T-helper 1 cell (primary cell): ENCODE data around the gene LMF2.
A peak's percentile ranks its signal among the peaks of the same experiment; 100 is the strongest.

Source experiments
- DNase-seq, 5 donors: peaks; one replicate each; pipeline ENCODE4 v3.0.0-alpha.2; 2012 to 2020

Gene LMF2

DNA sequence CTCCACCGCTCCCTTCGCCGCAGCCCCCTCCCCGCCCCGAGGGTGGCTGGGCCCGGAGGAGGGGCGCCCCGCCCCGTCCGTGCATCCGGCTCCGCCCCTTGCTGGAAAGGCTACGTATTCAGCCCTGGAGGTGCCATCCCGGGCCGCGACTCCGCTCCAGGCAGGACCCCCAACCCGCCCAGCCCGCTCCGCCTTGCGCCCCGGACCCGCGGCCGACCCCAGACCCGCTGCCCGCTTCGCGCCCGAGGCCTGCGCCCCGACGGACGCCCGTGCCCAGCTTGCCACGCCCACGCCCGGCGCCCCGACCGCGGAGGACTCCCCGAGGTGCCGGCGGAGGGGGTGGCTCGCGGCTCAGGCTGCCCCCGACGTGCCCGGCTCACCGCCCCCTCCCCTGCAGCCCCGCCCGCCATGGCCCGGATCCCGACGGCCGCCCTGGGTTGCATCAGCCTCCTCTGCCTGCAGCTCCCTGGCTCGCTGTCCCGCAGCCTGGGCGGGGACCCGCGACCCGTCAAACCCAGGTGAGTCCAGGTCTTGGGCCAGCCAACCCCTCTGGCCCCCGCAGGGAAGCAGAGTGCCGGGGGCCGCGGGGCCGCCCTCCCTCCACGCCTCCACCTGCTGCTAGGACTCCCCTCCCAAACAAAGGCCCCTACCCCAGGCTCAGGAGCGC lies 25.9 kb downstream of the LMF2 start, which contains the start of gene ADM2:
Gene ADM2, plus strand, starts transcription at position 104 of the 667 bp plus-strand sequence. Its CDS starts 305 bp downstream, at position 409.
- peak; percentile 47 to 68 (median 60) for DNase-seq

DNA sequence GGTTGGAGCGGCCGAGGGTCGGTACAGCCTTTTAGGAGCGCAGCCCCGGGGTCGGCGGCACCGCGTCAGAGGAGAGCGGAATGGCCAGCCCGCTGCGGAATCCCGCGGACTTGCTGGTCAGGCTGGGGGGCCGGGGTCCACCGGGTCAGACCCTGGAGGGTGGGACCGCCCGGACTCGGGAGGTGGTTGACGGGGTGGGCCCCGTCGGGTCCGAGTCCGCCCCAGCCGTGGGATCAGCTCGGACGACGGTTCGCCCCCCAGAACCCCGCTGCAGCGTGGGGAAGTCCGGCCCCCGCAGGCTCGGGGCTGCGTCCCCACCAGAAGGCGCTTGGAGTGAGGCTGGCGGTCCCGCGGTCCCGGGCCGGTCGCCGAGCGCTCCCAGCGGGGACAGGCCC lies 26.5 kb downstream of the LMF2 start:
- no peak for DNase-seq

DNA sequence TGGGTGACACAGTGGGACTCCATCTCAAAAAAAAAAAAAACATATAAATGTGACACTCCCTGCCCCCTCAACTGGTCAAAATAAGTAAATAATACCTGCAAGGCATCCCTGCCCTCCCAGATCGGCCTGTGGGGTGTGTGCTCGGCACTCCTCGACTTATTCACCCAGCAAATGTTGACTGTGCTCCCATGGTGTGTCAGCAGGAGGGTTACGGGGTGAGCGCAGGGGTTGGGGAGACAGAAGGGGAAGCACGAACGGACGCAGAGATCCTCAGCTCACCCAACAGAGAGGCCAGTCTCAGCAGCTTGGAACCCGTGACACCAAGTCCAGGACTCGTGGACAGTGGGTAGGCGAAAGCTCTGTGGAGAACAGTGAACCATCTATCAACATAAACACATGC lies 27.8 kb downstream of the LMF2 start:
- no peak for DNase-seq

DNA sequence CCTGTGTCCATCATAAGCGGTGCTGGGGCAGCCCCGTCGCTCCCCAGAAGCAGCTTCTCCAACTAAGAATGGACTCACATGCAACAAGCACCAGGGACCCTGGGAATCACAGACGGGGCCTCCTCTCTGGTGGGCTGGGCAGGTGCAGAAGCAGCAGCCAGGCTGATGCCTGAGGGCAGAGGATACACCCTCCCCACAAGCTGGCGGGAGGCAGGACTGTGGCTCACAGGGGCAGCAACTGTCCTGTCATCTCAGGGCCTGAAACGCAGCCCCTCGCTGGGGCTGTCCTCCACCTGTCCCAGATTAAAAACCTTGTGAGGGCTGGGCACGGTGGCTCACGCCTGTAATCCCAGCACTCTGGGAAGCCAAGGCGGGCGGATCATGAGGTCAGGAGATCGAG lies 29.6 kb downstream of the LMF2 start:
- no peak for DNase-seq

DNA sequence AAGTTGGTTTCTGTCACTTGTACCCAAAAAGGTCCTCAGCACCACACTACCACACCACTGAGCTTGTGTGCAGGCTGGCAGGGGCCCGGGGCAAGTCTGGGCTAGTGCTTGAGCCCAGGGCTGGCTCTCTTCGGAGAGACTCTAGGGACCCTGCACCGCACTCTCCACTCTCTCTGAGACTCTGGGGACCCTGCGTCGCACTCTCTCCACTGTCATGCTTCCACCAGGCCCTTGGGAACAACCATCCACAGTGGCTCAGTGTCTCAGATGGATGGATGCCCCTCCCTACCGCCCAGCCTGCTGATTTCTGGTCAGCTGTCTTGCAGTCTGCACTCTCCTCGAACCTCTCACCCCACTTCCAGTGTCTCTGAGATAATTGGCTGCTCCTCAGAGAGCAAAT lies 30.6 kb downstream of the LMF2 start:
- DNase-seq: no peak

DNA sequence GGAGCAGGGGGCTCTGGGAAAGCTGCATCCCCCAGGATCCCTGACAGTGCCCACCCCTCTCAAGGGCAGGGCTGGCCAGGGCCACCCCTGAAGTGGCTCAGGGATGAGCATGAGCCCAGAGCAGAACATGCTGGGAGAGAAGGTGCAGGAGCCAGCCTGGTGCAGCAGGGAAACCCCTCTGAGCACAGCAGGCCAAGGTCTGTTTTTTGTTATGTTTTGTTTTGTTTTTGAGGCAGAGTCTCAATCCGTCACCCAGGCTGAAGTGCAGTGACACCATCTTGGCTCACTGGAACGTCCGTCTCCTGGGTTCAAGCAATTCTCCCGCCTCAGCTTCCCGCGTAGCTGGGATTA lies 31.9 kb downstream of the LMF2 start:
- DNase-seq: no peak

- DNase-seq: peak; percentile 79 to 88 (median 81)
Measured at GRCh38 chr22:50474710-50475651, 32.5 kb downstream of the LMF2 start, which contains the start of gene SBF1. TSS of gene SBF1 (minus strand) at chr22:50475035. CDS start at chr22:50474840, 195 bp downstream.

DNA sequence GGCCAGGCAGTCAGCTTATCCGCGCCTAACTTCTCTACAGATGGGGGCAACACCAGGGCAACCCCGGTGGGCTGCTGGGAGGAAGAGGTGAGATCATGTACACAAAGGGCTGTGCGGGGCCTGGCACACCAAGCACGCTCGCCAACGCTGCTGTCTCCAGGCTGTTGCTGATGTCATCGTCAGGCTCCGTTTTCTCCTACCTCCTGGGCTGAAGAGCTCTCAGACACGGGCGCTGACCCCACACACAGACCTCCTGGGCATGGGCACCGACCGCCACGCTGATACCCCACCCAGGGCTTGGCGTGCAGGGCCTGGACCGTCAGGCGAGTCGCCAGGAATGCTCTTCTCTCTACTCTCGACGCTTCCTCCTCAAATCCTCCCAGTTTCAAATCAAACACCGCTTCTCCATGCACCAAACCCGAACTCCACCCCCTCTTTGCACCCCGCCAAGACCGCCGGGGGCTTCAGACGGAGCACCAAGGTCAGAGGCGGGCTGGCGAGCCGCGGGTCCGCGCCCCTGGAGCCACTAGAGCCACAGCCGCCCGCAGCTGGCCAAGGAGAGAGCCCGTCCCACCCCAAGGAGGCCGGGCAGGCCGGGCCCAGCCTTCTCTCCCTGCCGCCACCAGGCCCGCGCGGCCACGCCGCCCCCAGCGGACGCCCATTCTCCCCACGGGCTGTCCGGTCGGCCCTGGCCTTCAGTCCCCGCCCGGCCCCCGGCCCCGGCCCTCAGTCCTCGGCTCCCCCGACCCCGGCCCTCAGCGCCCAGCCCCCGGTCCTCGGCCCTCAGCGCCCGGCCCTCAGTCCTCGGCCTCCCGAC lies 33.4 kb downstream of the LMF2 start:
- DNase-seq: peak in 2 of 5 donors; percentile 10 to 41

GRCh38 chr22:50473088-50473487 lies 34.4 kb downstream of the LMF2 start:
- DNase-seq: peak in 3 of 5 donors; percentile 40 to 63 (median 54)

- DNase-seq: no peak
Measured at GRCh38 chr22:50471962-50472361, 35.5 kb downstream of the LMF2 start.

- no peak for DNase-seq
Measured at GRCh38 chr22:50471197-50471847, 36.2 kb downstream of the LMF2 start.

DNA sequence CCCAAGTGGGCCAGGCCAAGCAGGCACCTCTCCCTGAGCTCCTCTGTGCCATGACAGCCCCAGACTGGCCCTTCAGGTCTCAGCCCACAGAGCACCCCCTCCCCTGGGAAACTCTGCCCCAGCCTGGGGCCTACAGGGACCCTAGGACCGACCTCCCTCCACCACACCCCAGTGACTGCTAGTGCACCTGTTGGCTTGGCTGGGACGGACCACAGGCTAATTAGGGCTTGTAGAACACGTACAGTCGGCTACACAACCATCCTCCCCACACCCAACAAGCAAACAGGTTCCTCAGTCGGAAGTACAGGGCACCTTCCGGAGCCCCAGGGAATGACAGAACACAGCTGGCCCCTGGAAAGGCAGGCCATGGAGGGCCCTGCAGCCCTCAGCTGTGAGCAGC lies 37.0 kb downstream of the LMF2 start:
- DNase-seq: no peak

DNA sequence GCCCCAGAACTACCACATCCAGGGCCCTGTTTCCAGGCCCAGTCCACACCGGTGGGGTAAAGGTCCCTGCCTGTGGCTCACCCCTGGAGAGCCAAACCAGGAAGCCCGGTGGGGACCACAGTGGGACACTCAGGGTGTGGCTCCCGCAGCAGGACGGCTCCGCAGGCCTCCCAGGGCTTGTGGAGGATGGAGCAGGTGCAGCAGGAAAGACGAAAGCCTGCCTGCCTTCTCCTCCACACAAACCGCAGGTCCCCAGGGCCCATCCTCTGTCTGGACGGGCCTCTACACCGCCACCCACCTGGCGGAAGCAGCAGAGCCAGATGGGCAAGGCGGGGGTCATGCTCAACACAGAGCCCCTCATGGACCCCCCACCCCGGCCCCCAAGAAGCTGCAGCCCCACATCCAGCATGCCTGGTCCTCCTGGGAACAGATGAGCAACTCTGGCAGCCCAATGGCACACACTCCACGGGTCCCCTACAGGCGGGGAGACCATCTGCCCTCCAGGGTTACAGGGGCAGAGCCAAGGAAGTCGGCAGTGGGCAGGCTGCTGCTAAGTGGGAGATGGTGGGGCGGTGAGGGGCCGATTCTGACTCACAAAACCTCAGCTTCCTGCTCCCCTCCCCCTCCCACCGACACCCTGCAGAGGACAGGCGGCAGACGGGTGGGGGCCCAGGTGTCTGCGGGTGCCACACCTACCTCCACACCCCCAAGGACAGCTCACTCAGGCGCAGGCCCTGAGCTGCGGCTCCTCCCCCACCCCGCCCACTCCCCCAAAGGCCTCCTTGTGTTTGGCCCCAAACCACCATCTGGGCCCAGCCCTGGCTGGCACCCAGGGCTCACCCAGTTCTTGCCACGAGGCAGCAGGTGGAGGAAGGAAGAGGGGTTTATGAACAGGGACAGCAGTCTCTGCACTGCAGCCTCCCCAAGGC lies 37.9 kb downstream of the LMF2 start:
- DNase-seq: peak; percentile 93 to 100 (median 95)

GRCh38 chr22:50468626-50469025 lies 38.9 kb downstream of the LMF2 start:
- DNase-seq: no peak

- no peak for DNase-seq
Measured at GRCh38 chr22:50467773-50468440, 39.6 kb downstream of the LMF2 start.

DNA sequence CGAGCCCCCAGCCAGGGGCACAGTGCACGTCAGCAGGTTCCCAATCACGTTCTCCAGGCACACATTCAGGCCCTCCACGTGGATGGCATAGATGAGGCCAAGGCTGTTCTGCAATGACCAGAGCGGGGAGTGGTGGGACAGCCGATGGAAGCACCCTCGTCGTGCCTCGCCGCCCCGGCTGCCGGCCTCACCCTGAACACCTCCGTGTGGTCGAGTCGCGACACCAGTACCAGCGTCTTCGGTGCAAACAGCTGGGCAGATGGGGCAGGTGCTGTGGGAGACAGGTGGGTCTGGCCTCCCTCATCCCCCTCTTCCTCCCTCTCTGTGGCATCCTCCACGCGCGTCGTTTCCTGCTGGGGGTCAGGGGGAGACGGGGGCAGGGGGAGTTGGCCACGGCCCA lies 40.2 kb downstream of the LMF2 start:
- no peak for DNase-seq

DNA sequence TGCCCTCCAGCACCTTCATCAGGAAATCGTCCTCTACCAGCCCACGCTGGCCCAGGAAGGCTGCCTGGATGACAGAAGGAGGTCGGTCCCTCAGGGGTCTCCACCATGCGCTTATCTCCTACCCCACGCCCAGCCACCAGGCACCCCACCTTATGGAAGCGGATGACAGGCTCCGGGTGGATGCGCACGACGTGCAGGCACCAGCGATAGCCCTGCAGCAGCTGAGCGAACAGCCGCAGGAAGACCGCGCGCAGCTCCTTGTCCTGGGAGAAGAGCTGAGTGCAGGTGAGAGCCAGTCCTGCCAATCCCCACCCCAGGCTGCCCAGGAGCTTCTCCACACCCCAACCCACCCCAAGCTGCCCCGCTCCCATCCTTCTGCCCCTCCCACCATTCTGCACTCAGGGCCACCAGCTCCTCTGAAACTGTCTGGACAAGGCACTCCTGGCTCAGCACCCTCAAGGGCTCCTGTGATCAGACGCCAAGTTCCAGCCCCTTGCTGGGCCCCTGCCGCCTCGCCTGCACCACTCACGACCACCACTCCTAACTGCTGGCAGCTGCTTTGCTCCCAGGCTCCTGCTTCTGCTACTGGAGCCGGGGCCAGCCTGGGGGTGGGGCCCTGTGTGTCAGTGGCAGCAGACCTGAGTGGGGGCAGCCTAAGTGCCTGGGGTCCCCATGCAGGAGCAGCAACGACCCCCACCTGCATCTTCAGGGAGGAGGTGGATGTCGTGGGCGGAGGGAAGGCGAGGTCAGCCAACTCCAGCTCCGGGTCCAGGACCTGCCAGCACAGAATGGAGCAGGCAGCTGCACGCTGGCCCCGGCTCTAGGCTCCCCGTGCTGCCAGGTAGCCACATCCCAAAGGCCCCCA lies 42.2 kb downstream of the LMF2 start:
- no peak for DNase-seq

DNA sequence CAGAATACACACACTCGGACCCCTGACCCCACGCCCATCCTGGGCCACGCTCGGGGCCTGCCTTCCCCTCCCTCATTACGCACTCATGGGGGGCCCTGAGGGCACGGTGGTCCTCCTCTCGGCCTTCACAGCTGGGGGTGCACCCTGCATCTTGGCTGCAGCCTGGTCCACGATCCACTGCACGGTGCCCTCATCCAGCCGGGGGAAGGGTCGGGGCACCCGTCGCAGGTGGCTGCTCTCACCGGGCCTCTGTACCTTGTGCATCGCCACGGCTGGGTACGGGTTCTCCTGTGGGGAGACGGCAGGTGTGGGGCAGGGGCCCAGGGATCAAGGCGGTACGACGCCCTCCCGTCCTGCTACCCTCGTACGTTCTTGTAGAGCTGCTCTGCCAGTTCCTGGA lies 43.1 kb downstream of the LMF2 start:
- no peak for DNase-seq

DNA sequence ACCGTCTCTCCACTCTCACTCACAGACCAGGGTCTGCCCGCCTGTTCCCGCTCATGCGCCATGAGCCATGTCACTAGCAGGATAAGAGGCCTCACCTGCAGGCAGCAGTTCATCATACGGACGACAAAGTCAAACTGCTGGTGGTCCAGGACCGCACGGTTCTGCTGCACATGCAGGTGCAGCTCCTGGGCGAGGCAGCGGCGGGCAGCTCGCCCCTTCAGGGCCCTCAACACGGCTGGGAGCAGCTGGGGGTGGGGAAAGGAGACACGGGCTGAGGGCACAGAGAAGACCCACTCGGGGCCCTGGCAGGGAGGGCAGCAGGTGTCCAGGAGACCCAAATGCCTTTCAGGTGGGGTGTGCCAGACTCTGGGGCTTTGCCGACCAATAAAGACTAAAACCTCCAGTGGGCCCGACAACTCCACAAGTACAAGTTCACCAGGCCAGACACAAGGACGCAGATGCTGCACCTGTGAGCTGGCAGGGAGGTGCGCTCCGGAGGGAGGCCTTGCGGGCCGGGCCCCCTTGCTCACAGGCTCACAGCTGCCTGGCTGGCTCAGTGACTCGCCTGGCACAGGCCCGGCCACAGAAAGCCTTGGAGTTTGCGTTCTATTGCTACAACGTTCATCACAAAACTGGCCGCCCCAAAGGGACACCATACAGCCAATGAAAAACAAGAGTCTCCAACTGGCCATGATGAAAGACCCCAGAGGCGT lies 44.2 kb downstream of the LMF2 start:
- DNase-seq: no peak
